Measurements from ENCODE around the gene FBXO34. TPM values are rescaled to one million over a fixed set of nuclear protein-coding genes. Genes with fewer than 3 reads are reported as not detected.

Gene FBXO34
- total and polyA plus RNA-seq, 10 of the 15 experiments (the other 5 are each of a cell fraction or from before 2014, with no cell fraction given): 5.6 to 22.8 (median 17.6) TPM

DNA sequence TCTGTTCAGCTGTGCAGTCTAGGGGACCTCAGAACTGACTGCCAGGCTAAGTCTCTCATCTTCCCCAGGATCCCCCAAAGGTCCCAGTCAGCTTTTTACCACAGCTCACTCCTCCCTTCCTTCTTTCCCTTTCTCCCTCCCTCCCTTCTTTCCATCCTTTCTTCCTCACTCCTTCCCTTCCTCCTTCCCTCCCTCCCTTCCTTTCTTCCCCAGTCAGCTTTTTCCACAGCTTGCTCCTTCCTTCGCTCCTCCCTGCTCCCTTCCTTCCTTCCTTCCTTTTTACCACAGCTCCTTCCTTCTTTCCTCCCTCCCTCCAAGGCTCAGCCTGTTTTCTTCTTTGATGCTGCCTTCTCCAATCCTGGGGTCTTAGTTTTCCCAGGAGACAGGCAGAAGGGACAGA lies 101.2 kb downstream of the FBXO34 start:
- 83% methylated on average over 1 of the region's 1 CpG for WGBS (ENCODE audit: insufficient coverage, insufficient replicate concordance, low lambda C conversion rate, missing lambda C conversion rate)
- BruUV-seq (replicated peaks): no TSS peak
- ATAC-seq (no peak), FAIRE-seq (no peak), DNase-seq (ENCODE audit: low read depth, low spot score) (no peak)
- Histone ChIP-seq H3K27me3 (replicated peaks in 1 of 2; ENCODE audit: control insufficient read depth in 2 of 2, insufficient read depth in 2 of 2, low read length in 1 of 2) (no peaks in the 10 kb centered on the region), H3K4me2 (ENCODE audit: control insufficient read depth, insufficient read depth) (no peak overlapping the region), H3K4me3 (no peak overlapping the region), H3K27ac (ENCODE audit: control insufficient read depth, insufficient read depth) (no peak overlapping the region), H3K36me3 (ENCODE audit: control insufficient read depth in 2 of 2, insufficient read depth in 2 of 2, low read length in 1 of 2) (peaks cover 0 to 11% of the 10 kb centered on the region in 2 experiments; a peak in 1 of 4 replicates), H3K4me1 (ENCODE audit: control insufficient read depth, insufficient read depth, low read length) (peaks cover 6% of the 10 kb centered on the region; the same call in 1 of the 2 replicates), H3K9me3 (replicated peaks; ENCODE audit: control insufficient read depth, insufficient read depth, low read length) (no peaks in the 10 kb centered on the region), H2AFZ (ENCODE audit: control insufficient read depth, low read depth, low read length) (no peak overlapping the region), H3K9ac (ENCODE audit: control insufficient read depth, insufficient read depth, low read length) (no peak overlapping the region), H4K20me1 (ENCODE audit: control insufficient read depth, insufficient read depth) (no peaks in the 10 kb centered on the region), H3K79me2 (ENCODE audit: control insufficient read depth, insufficient read depth, low read length) (no peaks in the 10 kb centered on the region)
- intact Hi-C loops (cut with micrococcal nuclease; ENCODE audit: unreplicated experiment): no loop called here
- TF ChIP-seq RFX5 (IDR thresholded peaks at IDR 0.05; ENCODE audit: low read depth, low read length) (no peak), ZNF207 (IDR thresholded peaks at IDR 0.05; ENCODE audit: borderline replicate concordance) (no peak), SMARCA5 (IDR thresholded peaks at IDR 0.05) (no peak), TCF3 (IDR thresholded peaks at IDR 0.05; ENCODE audit: borderline replicate concordance, insufficient read depth, low read depth, low read length) (no peak), POU2F2 (IDR thresholded peaks at IDR 0.05; ENCODE audit: borderline replicate concordance, low read depth, low read length) (no peak), TAF1 (IDR thresholded peaks at IDR 0.05; ENCODE audit: borderline replicate concordance, low read depth, low read length) (no peak), HDAC6 (IDR thresholded peaks at IDR 0.05; ENCODE audit: unreplicated experiment) (no peak), NFIC (IDR thresholded peaks at IDR 0.05; ENCODE audit: low read depth, low read length) (no peak), SP1 (IDR thresholded peaks at IDR 0.05; ENCODE audit: low read depth, low read length) (no peak), ZNF24 (IDR thresholded peaks at IDR 0.05) (no peak)
- TF ChIP-seq, protein P1, sequence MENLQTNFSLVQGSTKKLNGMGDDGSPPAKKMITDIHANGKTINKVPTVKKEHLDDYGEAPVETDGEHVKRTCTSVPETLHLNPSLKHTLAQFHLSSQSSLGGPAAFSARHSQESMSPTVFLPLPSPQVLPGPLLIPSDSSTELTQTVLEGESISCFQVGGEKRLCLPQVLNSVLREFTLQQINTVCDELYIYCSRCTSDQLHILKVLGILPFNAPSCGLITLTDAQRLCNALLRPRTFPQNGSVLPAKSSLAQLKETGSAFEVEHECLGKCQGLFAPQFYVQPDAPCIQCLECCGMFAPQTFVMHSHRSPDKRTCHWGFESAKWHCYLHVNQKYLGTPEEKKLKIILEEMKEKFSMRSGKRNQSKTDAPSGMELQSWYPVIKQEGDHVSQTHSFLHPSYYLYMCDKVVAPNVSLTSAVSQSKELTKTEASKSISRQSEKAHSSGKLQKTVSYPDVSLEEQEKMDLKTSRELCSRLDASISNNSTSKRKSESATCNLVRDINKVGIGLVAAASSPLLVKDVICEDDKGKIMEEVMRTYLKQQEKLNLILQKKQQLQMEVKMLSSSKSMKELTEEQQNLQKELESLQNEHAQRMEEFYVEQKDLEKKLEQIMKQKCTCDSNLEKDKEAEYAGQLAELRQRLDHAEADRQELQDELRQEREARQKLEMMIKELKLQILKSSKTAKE (IDR thresholded peaks at IDR 0.05; ENCODE audit: low read depth, poor library complexity, severe bottlenecking): no peak
- TF ChIP-seq, protein P2, sequence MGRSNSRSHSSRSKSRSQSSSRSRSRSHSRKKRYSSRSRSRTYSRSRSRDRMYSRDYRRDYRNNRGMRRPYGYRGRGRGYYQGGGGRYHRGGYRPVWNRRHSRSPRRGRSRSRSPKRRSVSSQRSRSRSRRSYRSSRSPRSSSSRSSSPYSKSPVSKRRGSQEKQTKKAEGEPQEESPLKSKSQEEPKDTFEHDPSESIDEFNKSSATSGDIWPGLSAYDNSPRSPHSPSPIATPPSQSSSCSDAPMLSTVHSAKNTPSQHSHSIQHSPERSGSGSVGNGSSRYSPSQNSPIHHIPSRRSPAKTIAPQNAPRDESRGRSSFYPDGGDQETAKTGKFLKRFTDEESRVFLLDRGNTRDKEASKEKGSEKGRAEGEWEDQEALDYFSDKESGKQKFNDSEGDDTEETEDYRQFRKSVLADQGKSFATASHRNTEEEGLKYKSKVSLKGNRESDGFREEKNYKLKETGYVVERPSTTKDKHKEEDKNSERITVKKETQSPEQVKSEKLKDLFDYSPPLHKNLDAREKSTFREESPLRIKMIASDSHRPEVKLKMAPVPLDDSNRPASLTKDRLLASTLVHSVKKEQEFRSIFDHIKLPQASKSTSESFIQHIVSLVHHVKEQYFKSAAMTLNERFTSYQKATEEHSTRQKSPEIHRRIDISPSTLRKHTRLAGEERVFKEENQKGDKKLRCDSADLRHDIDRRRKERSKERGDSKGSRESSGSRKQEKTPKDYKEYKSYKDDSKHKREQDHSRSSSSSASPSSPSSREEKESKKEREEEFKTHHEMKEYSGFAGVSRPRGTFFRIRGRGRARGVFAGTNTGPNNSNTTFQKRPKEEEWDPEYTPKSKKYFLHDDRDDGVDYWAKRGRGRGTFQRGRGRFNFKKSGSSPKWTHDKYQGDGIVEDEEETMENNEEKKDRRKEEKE (IDR thresholded peaks at IDR 0.05): no peak
- TF ChIP-seq, protein P3, sequence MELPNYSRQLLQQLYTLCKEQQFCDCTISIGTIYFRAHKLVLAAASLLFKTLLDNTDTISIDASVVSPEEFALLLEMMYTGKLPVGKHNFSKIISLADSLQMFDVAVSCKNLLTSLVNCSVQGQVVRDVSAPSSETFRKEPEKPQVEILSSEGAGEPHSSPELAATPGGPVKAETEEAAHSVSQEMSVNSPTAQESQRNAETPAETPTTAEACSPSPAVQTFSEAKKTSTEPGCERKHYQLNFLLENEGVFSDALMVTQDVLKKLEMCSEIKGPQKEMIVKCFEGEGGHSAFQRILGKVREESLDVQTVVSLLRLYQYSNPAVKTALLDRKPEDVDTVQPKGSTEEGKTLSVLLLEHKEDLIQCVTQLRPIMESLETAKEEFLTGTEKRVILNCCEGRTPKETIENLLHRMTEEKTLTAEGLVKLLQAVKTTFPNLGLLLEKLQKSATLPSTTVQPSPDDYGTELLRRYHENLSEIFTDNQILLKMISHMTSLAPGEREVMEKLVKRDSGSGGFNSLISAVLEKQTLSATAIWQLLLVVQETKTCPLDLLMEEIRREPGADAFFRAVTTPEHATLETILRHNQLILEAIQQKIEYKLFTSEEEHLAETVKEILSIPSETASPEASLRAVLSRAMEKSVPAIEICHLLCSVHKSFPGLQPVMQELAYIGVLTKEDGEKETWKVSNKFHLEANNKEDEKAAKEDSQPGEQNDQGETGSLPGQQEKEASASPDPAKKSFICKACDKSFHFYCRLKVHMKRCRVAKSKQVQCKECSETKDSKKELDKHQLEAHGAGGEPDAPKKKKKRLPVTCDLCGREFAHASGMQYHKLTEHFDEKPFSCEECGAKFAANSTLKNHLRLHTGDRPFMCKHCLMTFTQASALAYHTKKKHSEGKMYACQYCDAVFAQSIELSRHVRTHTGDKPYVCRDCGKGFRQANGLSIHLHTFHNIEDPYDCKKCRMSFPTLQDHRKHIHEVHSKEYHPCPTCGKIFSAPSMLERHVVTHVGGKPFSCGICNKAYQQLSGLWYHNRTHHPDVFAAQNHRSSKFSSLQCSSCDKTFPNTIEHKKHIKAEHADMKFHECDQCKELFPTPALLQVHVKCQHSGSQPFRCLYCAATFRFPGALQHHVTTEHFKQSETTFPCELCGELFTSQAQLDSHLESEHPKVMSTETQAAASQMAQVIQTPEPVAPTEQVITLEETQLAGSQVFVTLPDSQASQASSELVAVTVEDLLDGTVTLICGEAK (IDR thresholded peaks at IDR 0.05; ENCODE audit: borderline replicate concordance): no peak
- in situ Hi-C loops (cut with MboI): no loop called here
- ChIA-PET POLR2A (interaction anchor here (0.6 kb wide), 1 partner anchor 109 kb away, joined by 7 read pairs; no protein-coding TSS in a partner anchor), RAD21 (ENCODE audit: unreplicated experiment) (interaction anchor here (1.0 to 2.0 kb wide), 2 partner anchors 17 to 102 kb away, joined by 4 to 5 read pairs; no protein-coding TSS in a partner anchor), SMC1A (ENCODE audit: uncharacterized antibody, unreplicated experiment) (interaction anchor here (1.1 to 2.3 kb wide), 3 partner anchors 12 to 40 kb away, joined by 3 to 5 read pairs (median 5); partner anchors contain the start of gene ATG14), CTCF (interaction anchor here (0.8 to 3.2 kb wide), 7 partner anchors 11 to 100 kb away, joined by 3 to 12 read pairs (median 3); no protein-coding TSS in a partner anchor)

All from GM12878 (cell line).